ENCODE results near the gene CLASP2.
"Not testable (repeated sequence)": the region's sequence is repeated elsewhere in the genome, so short reads cannot be mapped to it uniquely, and the experiment has no call there.

Gene CLASP2

GRCh38 chr3:33459577-33459976, 258.5 kb downstream of the CLASP2 start:
- H3K4me1 Mint-ChIP-seq; H3K27ac Mint-ChIP-seq; DNase-seq; ATAC-seq (replicated peaks); H3K4me3 Mint-ChIP-seq; H3K27me3 Mint-ChIP-seq: not testable (repeated sequence)
- Mint-ChIP-seq H3K9me3 (peaks cover 23 to 27% of the 10 kb centered on the region in 2 donors), H3K36me3 (peaks cover 21 to 59% of the 10 kb centered on the region in 2 donors)

- Mint-ChIP-seq H3K27ac (no peak overlapping the region), H3K27me3 (peaks cover 6 to 11% of the 10 kb centered on the region in 2 donors), H3K9me3 (peaks cover 26 to 27% of the 10 kb centered on the region in 2 donors), H3K4me1 (peaks cover 0 to 2% of the 10 kb centered on the region in 2 donors), H3K36me3 (peaks cover 17 to 59% of the 10 kb centered on the region in 2 donors), H3K4me3 (no peak overlapping the region)
- ATAC-seq (replicated peaks), result no peak
- no peak for DNase-seq
Measured at GRCh38 chr3:33458446-33458845, 259.6 kb downstream of the CLASP2 start.

- H3K27ac Mint-ChIP-seq, result no peak overlapping the region
- no peak for DNase-seq
- H3K36me3 Mint-ChIP-seq, result peaks cover 13 to 44% of the 10 kb centered on the region in 2 donors
- peaks cover 19 to 24% of the 10 kb centered on the region in 2 donors for H3K9me3 Mint-ChIP-seq
- H3K27me3 Mint-ChIP-seq, result peaks cover 6 to 11% of the 10 kb centered on the region in 2 donors
- no peak for ATAC-seq (replicated peaks)
- peaks cover 0 to 2% of the 10 kb centered on the region in 2 donors for H3K4me1 Mint-ChIP-seq
- no peak overlapping the region for H3K4me3 Mint-ChIP-seq
Measured at GRCh38 chr3:33456756-33457155, 261.3 kb downstream of the CLASP2 start.

- ATAC-seq (replicated peaks) (no peak), DNase-seq (no peak)
- H3K9me3 Mint-ChIP-seq, result peaks cover 12 to 14% of the 10 kb centered on the region in 2 donors
- peaks cover 6 to 11% of the 10 kb centered on the region in 2 donors for H3K27me3 Mint-ChIP-seq
- H3K27ac Mint-ChIP-seq, result no peak overlapping the region
- peaks cover 7 to 30% of the 10 kb centered on the region in 2 donors for H3K36me3 Mint-ChIP-seq
- H3K4me3 Mint-ChIP-seq, result no peak overlapping the region
- H3K4me1 Mint-ChIP-seq, result peaks cover 0 to 2% of the 10 kb centered on the region in 2 donors
Measured at GRCh38 chr3:33453331-33453761, 264.7 kb downstream of the CLASP2 start.

GRCh38 chr3:33451994-33452393, 266.1 kb downstream of the CLASP2 start:
- H3K4me1 Mint-ChIP-seq; H3K4me3 Mint-ChIP-seq; H3K9me3 Mint-ChIP-seq; DNase-seq; H3K27ac Mint-ChIP-seq; ATAC-seq (replicated peaks): not testable (repeated sequence)
- peaks cover 11 to 14% of the 10 kb centered on the region in 2 donors for H3K27me3 Mint-ChIP-seq
- H3K36me3 Mint-ChIP-seq, result peaks cover 0 to 24% of the 10 kb centered on the region in 2 donors

- no peak overlapping the region for H3K27ac Mint-ChIP-seq
- DNase-seq (no peak), ATAC-seq (replicated peaks) (no peak)
- H3K4me1 Mint-ChIP-seq, result peaks cover 0 to 7% of the 10 kb centered on the region in 2 donors
- H3K9me3 Mint-ChIP-seq, result peaks cover 0 to 1% of the 10 kb centered on the region in 2 donors
- H3K27me3 Mint-ChIP-seq, result peaks cover 0 to 8% of the 10 kb centered on the region in 2 donors
- peaks cover 0 to 3% of the 10 kb centered on the region in 2 donors for H3K36me3 Mint-ChIP-seq
- H3K4me3 Mint-ChIP-seq, result no peak overlapping the region
Measured at GRCh38 chr3:33447958-33448357, 270.1 kb downstream of the CLASP2 start.

GRCh38 chr3:33447256-33447625, 270.8 kb downstream of the CLASP2 start:
- H3K27ac Mint-ChIP-seq; DNase-seq; H3K4me1 Mint-ChIP-seq; ATAC-seq (replicated peaks); H3K4me3 Mint-ChIP-seq; H3K9me3 Mint-ChIP-seq; H3K27me3 Mint-ChIP-seq; H3K36me3 Mint-ChIP-seq: not testable (repeated sequence)
